Measurements from ENCODE around the gene ESAM. TPM values are rescaled to one million over a fixed set of nuclear protein-coding genes. Genes with fewer than 3 reads are reported as not detected.

The ESAM gene
- polyA plus RNA-seq, 1 donor (not counting 4 experiments of a cell fraction or from before 2014, with no cell fraction given): 0.04 TPM

- Histone ChIP-seq H3K79me2 (ENCODE audit: control insufficient read depth, insufficient read depth, low read length) (peaks cover 2% of the 10 kb centered on the region), H2AFZ (ENCODE audit: control insufficient read depth, low read length) (no peak overlapping the region), H3K4me2 (ENCODE audit: control insufficient read depth, extremely low read depth, insufficient read depth, low read depth, low read length) (no peak overlapping the region), H3K9ac (ENCODE audit: control insufficient read depth, extremely low read depth, insufficient read depth, low read length) (no peak overlapping the region), H4K20me1 (ENCODE audit: control insufficient read depth, extremely low read depth, insufficient read depth, low read length) (no peaks in the 10 kb centered on the region), H3K36me3 (ENCODE audit: control insufficient read depth in 2 of 2, extremely low read depth in 1 of 2, insufficient read depth in 2 of 2, low read length in 2 of 2) (no peaks in the 10 kb centered on the region), H3K9me1 (ENCODE audit: control insufficient read depth, extremely low read depth, insufficient read depth, low read length) (no peaks in the 10 kb centered on the region), H3K27me3 (ENCODE audit: control insufficient read depth, extremely low read depth, insufficient read depth, low read length) (no peaks in the 10 kb centered on the region), H3K4me3 (ENCODE audit: control insufficient read depth in 2 of 3, extremely low read depth in 1 of 3, insufficient read depth in 2 of 3, low read depth in 1 of 3, low read length in 3 of 3) (no peak overlapping the region), H3K27ac (ENCODE audit: control insufficient read depth, insufficient read depth, low read length) (no peak overlapping the region), H3K4me1 (ENCODE audit: control insufficient read depth, extremely low read depth, insufficient read depth, low read length) (no peaks in the 10 kb centered on the region), H3K9me3 (ENCODE audit: control insufficient read depth, low read depth, low read length) (no peaks in the 10 kb centered on the region)
- DNase-seq (ENCODE audit: low read depth, low spot score) (no peak), FAIRE-seq (no peak)
- TF ChIP-seq EZH2 (IDR thresholded peaks at IDR 0.05; ENCODE audit: low read length) (no peak), CTCF (optimal IDR thresholded peaks at IDR 0.05 in 1 of 3, IDR thresholded peaks at IDR 0.05 in 1 of 3, conservative IDR thresholded peaks at IDR 0.05 in 1 of 3; ENCODE audit: extremely low read depth in 1 of 3, insufficient read depth in 2 of 3, low read length in 3 of 3) (no peak)
- dilution Hi-C loops (cut with MboI; ENCODE audit: extremely low pct_ligation_motif_present, low sequenced_read_pairs): no loop called here
These were observed 17.5 kb upstream of the ESAM start for GRCh38 chr11:124779568-124779967.

- Histone ChIP-seq H3K4me3 (ENCODE audit: control insufficient read depth in 2 of 3, extremely low read depth in 1 of 3, insufficient read depth in 2 of 3, low read depth in 1 of 3, low read length in 3 of 3) (no peak overlapping the region), H4K20me1 (ENCODE audit: control insufficient read depth, extremely low read depth, insufficient read depth, low read length) (no peaks in the 10 kb centered on the region), H2AFZ (ENCODE audit: control insufficient read depth, low read length) (no peak overlapping the region), H3K4me2 (ENCODE audit: control insufficient read depth, extremely low read depth, insufficient read depth, low read depth, low read length) (no peak overlapping the region), H3K9me3 (ENCODE audit: control insufficient read depth, low read depth, low read length) (no peaks in the 10 kb centered on the region), H3K27ac (ENCODE audit: control insufficient read depth, insufficient read depth, low read length) (no peak overlapping the region), H3K9me1 (ENCODE audit: control insufficient read depth, extremely low read depth, insufficient read depth, low read length) (no peaks in the 10 kb centered on the region), H3K9ac (ENCODE audit: control insufficient read depth, extremely low read depth, insufficient read depth, low read length) (no peak overlapping the region), H3K4me1 (ENCODE audit: control insufficient read depth, extremely low read depth, insufficient read depth, low read length) (no peaks in the 10 kb centered on the region), H3K27me3 (ENCODE audit: control insufficient read depth, extremely low read depth, insufficient read depth, low read length) (no peaks in the 10 kb centered on the region), H3K36me3 (ENCODE audit: control insufficient read depth in 2 of 2, extremely low read depth in 1 of 2, insufficient read depth in 2 of 2, low read length in 2 of 2) (peaks cover 0 to 1% of the 10 kb centered on the region in 2 experiments), H3K79me2 (ENCODE audit: control insufficient read depth, insufficient read depth, low read length) (peaks cover 2% of the 10 kb centered on the region)
- dilution Hi-C loops (cut with MboI; ENCODE audit: extremely low pct_ligation_motif_present, low sequenced_read_pairs): no loop called here
- peak in 1 of 3 experiments; percentile 21 for TF ChIP-seq CTCF (optimal IDR thresholded peaks at IDR 0.05 in 1 of 3, IDR thresholded peaks at IDR 0.05 in 1 of 3, conservative IDR thresholded peaks at IDR 0.05 in 1 of 3; ENCODE audit: extremely low read depth in 1 of 3, insufficient read depth in 2 of 3, low read length in 3 of 3)
- TF ChIP-seq EZH2 (IDR thresholded peaks at IDR 0.05; ENCODE audit: low read length): no peak
- no peak for DNase-seq (ENCODE audit: low read depth, low spot score)
- no peak for FAIRE-seq
These were observed 16.2 kb upstream of the ESAM start for GRCh38 chr11:124778281-124778680.
